Hematopoietic multipotent progenitor cell treated with erythropoietin and hydrocortisone succinate and interleukin-3 and kit ligand, for 6 days (in vitro differentiated cells): ENCODE results near the gene BCR.
"Not testable (repeated sequence)": the region's sequence is repeated elsewhere in the genome, so short reads cannot be mapped to it uniquely, and the experiment has no call there.

Experiments used
- DNase-seq: peaks from one replicate; pipeline ENCODE4 v3.0.0-alpha.2; 2015

The BCR gene

GRCh38 chr22:23322497-23323080 lies 142.3 kb downstream of the BCR start:
- not testable (repeated sequence) for DNase-seq

- not testable (repeated sequence) for DNase-seq
Measured at GRCh38 chr22:23323960-23324688, 143.8 kb downstream of the BCR start.

GRCh38 chr22:23325183-23325582 lies 144.9 kb downstream of the BCR start:
- DNase-seq: no peak

GRCh38 chr22:23333822-23334221 lies 153.5 kb downstream of the BCR start:
- not testable (repeated sequence) for DNase-seq

- DNase-seq: not testable (repeated sequence)
Measured at GRCh38 chr22:23337672-23338071, 157.4 kb downstream of the BCR start.

- DNase-seq: not testable (repeated sequence)
Measured at GRCh38 chr22:23341942-23342695, 161.8 kb downstream of the BCR start.

- DNase-seq: no peak
Measured at GRCh38 chr22:23351321-23351720, 171.0 kb downstream of the BCR start.

- DNase-seq: no peak
Measured at GRCh38 chr22:23353004-23353403, 172.7 kb downstream of the BCR start.

GRCh38 chr22:23353696-23354095 lies 173.4 kb downstream of the BCR start:
- no peak for DNase-seq

- no peak for DNase-seq
Measured at GRCh38 chr22:23356094-23356493, 175.8 kb downstream of the BCR start.

- no peak for DNase-seq
Measured at GRCh38 chr22:23357053-23357452, 176.7 kb downstream of the BCR start.

GRCh38 chr22:23359583-23360123 lies 179.3 kb downstream of the BCR start:
- no peak for DNase-seq

- DNase-seq: no peak
Measured at GRCh38 chr22:23361676-23362075, 181.4 kb downstream of the BCR start.

GRCh38 chr22:23363683-23364082 lies 183.4 kb downstream of the BCR start:
- DNase-seq: no peak

GRCh38 chr22:23364389-23364788 lies 184.1 kb downstream of the BCR start:
- no peak for DNase-seq

GRCh38 chr22:23365524-23365923 lies 185.2 kb downstream of the BCR start:
- DNase-seq: no peak

GRCh38 chr22:23365961-23366360 lies 185.7 kb downstream of the BCR start:
- no peak for DNase-seq

GRCh38 chr22:23367196-23367595 lies 186.9 kb downstream of the BCR start:
- DNase-seq: not testable (repeated sequence)
